K562 (cell line): ENCODE results near the gene BSDC1. TPM values are rescaled to one million over a fixed set of nuclear protein-coding genes. Genes with fewer than 3 reads are reported as not detected.
"Not testable (repeated sequence)": the region's sequence is repeated elsewhere in the genome, so short reads cannot be mapped to it uniquely, and the experiment has no call there.

Experiments
- ATAC-seq: fragments of 200-7000 bp; cut with Tn5 transposase; 3 replicates; pipeline ENCODE4 v1.9.1; 2020; ENCODE audit warnings: moderate library complexity
- BruUV-seq: library from RNA; stranded (reverse); fragments of 400-500 nt; replicated peaks from 2 replicates; lab custom pipeline; 2021; lab: Mats Ljungman, UMichigan
- CTCF ChIA-PET: fragments of 300-600 bp; formaldehyde crosslinking; extraction: SDS; loops from one replicate; lab custom pipeline; 2021; ENCODE audit warnings: low intra/inter-chr PET ratio; lab: Yijun Ruan, JAX
- POLR2A ChIA-PET: fragments of 300-600, 350-650 bp; sonication (Branson Sonifier 250); formaldehyde crosslinking; extraction: SDS; loops from one replicate; lab custom pipeline; 2021; ENCODE audit warnings: antibody characterized with exemption, inconsistent platforms; lab: Yijun Ruan, JAX
- DNase-seq, 4 experiments: peaks; one replicate each; pipeline versions ENCODE4 v3.0.0 to v3.0.0-alpha.2; 2011 to 2018; ENCODE audit warnings: low spot score in 3 of 4, mixed read lengths in 3 of 4; ENCODE audit errors: extremely low read depth in 1 of 4
- FAIRE-seq: peaks from 2 replicates; lab custom pipeline; 2011; peaks lifted over from hg19 to GRCh38; lab: Jason Lieb, UNC
- H2AFZ ChIP-seq: 2 replicates; pipeline ENCODE4 v1.6.0; 2011; ENCODE audit warnings: low read depth, low read length, control low read depth, inconsistent platforms
- H3K27ac ChIP-seq: fragments of 200-600 bp; 3 replicates; pipeline ENCODE4 v1.8.0; 2011; ENCODE audit warnings: low read depth, mild to moderate bottlenecking, control low read depth, inconsistent platforms, low read length, moderate library complexity, mixed read lengths; ENCODE audit errors: extremely low read depth
- H3K27me3 ChIP-seq, 2 experiments: fragments of 300-600 bp in 1 of 2; 2 replicates in 1 of 2; 3 replicates in 1 of 2; pipeline versions ENCODE4 v1.6.0 to v1.8.0; 2011; ENCODE audit warnings: inconsistent platforms in 2 of 2, low read length in 2 of 2, mild to moderate bottlenecking in 1 of 2, mixed read lengths in 1 of 2, moderate library complexity in 1 of 2; ENCODE audit not compliant: control insufficient read depth in 2 of 2, insufficient read depth in 2 of 2
- H3K36me3 ChIP-seq: fragments of 300-600 bp; 3 replicates; pipeline ENCODE4 v1.8.0; 2011; ENCODE audit warnings: mild to moderate bottlenecking, low read length, inconsistent platforms; ENCODE audit not compliant: control insufficient read depth, insufficient read depth
- H3K4me1 ChIP-seq, 2 experiments: fragments of 200-600 bp in 1 of 2; replicated peaks in 1 of 2; 2 replicates in 1 of 2; 3 replicates in 1 of 2; pipeline versions ENCODE4 v1.5.1 to v1.8.0; 2011; ENCODE audit warnings: inconsistent platforms in 2 of 2, low read length in 2 of 2, mild to moderate bottlenecking in 1 of 2, mixed read lengths in 1 of 2, moderate library complexity in 1 of 2; ENCODE audit not compliant: control insufficient read depth in 2 of 2, insufficient read depth in 2 of 2
- H3K4me2 ChIP-seq: 2 replicates; pipeline ENCODE4 v1.6.1; 2011; ENCODE audit warnings: low read length, control low read depth, inconsistent platforms, mixed read lengths; ENCODE audit not compliant: insufficient read depth
- H3K4me3 ChIP-seq: fragments of 200-600 bp; sonication (generic), shearing (Covaris generic); 2 replicates; pipeline ENCODE4 v1.5.1; 2016; ENCODE audit warnings: control low read depth, inconsistent platforms
- H3K79me2 ChIP-seq: fragments of 200-600 bp; 3 replicates; pipeline ENCODE4 v1.8.0; 2011; ENCODE audit warnings: low read length, inconsistent platforms; ENCODE audit not compliant: control insufficient read depth, insufficient read depth
- H3K9ac ChIP-seq, 2 experiments: 2 replicates each; pipeline versions ENCODE4 v1.6.0 to v1.6.1; 2011; ENCODE audit warnings: low read depth in 2 of 2, low read length in 2 of 2, control low read depth in 1 of 2, inconsistent platforms in 1 of 2, mild to moderate bottlenecking in 1 of 2, mixed read lengths in 1 of 2; ENCODE audit not compliant: insufficient read depth in 1 of 2
- H3K9me1 ChIP-seq: one replicate; pipeline ENCODE4 v1.6.0; 2011; ENCODE audit warnings: inconsistent platforms, mild to moderate bottlenecking, low read length, moderate library complexity; ENCODE audit not compliant: control insufficient read depth, insufficient read depth
- H3K9me3 ChIP-seq: replicated peaks from 2 replicates; pipeline ENCODE4 v1.5.1; 2011; ENCODE audit warnings: low read depth, low read length, inconsistent platforms; ENCODE audit not compliant: control insufficient read depth, insufficient read depth
- H4K20me1 ChIP-seq: replicated peaks from 2 replicates; pipeline ENCODE4 v1.6.1; 2011; ENCODE audit warnings: low read length, inconsistent platforms, mixed read lengths; ENCODE audit not compliant: control insufficient read depth, insufficient read depth
- CBX3 ChIP-seq, 2 experiments: IDR thresholded peaks; 1 replicate in 1 of 2; 2 replicates in 1 of 2; pipeline ENCODE4 v1.6.1; 2012; ENCODE audit warnings: inconsistent platforms in 2 of 2, low read length in 2 of 2, borderline replicate concordance in 1 of 2, control low read depth in 1 of 2
- SNIP1 ChIP-seq: fragments of 450-650 bp; IDR thresholded peaks from 2 replicates; pipeline ENCODE4 v1.7.1; 2017; ENCODE audit warnings: low read depth, mild to moderate bottlenecking
- TRIM28 ChIP-seq: fragments of 450-650 bp; IDR thresholded peaks from 2 replicates; pipeline ENCODE4 v1.6.1; 2017
- ZFP36 ChIP-seq: fragments of 150-350 bp; IDR thresholded peaks from 2 replicates; pipeline ENCODE4 v1.6.1; 2018; ENCODE audit warnings: low read length, low read depth; ENCODE audit not compliant: partially characterized antibody
- ZNF280A ChIP-seq: fragments of 450-650 bp; IDR thresholded peaks from 2 replicates; pipeline ENCODE4 v1.6.1; 2018; ENCODE audit warnings: mild to moderate bottlenecking, low read depth; ENCODE audit not compliant: partially characterized antibody
- WGBS: fragments of 100-300 bp; shearing (Covaris generic); methylation state at CpG from one replicate; pipeline ENCODE4 v1.1.6; 2016; ENCODE audit warnings: low coverage, mixed read lengths; ENCODE audit not compliant: insufficient coverage; ENCODE audit errors: missing lambda C conversion rate; 5-methylcytosine and 5-hydroxymethylcytosine counted together
- in situ Hi-C: fragments of 300-500 bp; cut with MboI; formaldehyde crosslinking; loops from 4 replicates; pipeline ENCODE4 v1.15.0; 2018; ENCODE audit warnings: inconsistent platforms, mixed read lengths
- intact Hi-C: fragments of 100-400 bp; cut with micrococcal nuclease; formaldehyde crosslinking; loops from 2 replicates; pipeline ENCODE4 v1.14.2; 2022
- polyA plus RNA-seq, 8 experiments: library from polyadenylated mRNA; depleted of rRNA in 4 of 8; stranded (reverse) in 5 of 8; unstranded in 3 of 8; fragments of >200 nt; fragmentation: Nextera tagmentation in 2 of 8; fragmentation: Illumina TruSeq in 1 of 8; extraction: Ambion mirVana in 2 of 8; extraction: Trizol in 1 of 8; gene quantifications; 2 replicates each; pipeline versions ENCODE4 v1.2.1 to v1.2.3, GENCODE V29; 2011 to 2014; ENCODE audit warnings: inconsistent platforms in 1 of 8, missing spikeins in 1 of 8
- total RNA-seq, 7 experiments: library from RNA; depleted of rRNA in 6 of 7; stranded (reverse); fragments of >200 nt in 6 of 7; fragmentation: Illumina TruSeq in 2 of 7; extraction: Trizol in 2 of 7; gene quantifications; 2 replicates each; pipeline versions ENCODE4 v1.2.1 to v1.2.3, GENCODE V29; 2011 to 2021; ENCODE audit warnings: low replicate concordance in 1 of 7

The BSDC1 gene
- total and polyA plus RNA-seq, 9 of the 15 experiments (the other 6 are each of a cell fraction or from before 2014, with no cell fraction given): 10.2 to 96.8 (median 73.1) TPM

- TF ChIP-seq ZNF280A (no peak), SNIP1 (no peak)
Observed at GRCh38 chr1:32398401-32398800, 4.2 kb upstream of the BSDC1 start (continued).

- H3K9me1 ChIP-seq, H3K4me2 ChIP-seq, ATAC-seq, H3K9ac ChIP-seq, BruUV-seq, H3K9me3 ChIP-seq, H3K27ac ChIP-seq, in situ Hi-C loops, FAIRE-seq, H3K4me3 ChIP-seq, H2AFZ ChIP-seq, H4K20me1 ChIP-seq, POLR2A ChIA-PET, CTCF ChIA-PET, H3K27me3 ChIP-seq, intact Hi-C loops, DNase-seq: not testable (repeated sequence)
- Histone ChIP-seq H3K4me1 (peaks cover 35 to 41% of the 10 kb centered on the region in 2 experiments), H3K36me3 (peaks cover 18% of the 10 kb centered on the region), H3K79me2 (peaks cover 37% of the 10 kb centered on the region)
- TF ChIP-seq ZFP36 (peak; percentile 41), ZNF280A (peak; percentile 77), CBX3 (IDR thresholded peaks at IDR 0.05; ENCODE audit: borderline replicate concordance in 1 of 2, low read length in 2 of 2) (peak in 1 of 2 experiments; percentile 90; a peak in 1 of 3 replicates), TRIM28 (peak; percentile 70; the same call in 1 of the 2 replicates)
- 75% methylated on average over 5 of the region's 5 CpGs for WGBS
Observed at GRCh38 chr1:32396524-32396923, 2.3 kb upstream of the BSDC1 start.
